Parathyroid adenoma (tissue), 2 donors: ENCODE data around the gene C21orf91.

Experiments
- H2AFZ ChIP-seq: fragments of 300-600 bp; sonication (generic); one replicate; pipeline ENCODE4 v1.7.0; 2017; ENCODE audit warnings: antibody characterized with exemption, mild to moderate bottlenecking
- H3K27ac ChIP-seq: fragments of 300-600 bp; sonication (generic); one replicate; pipeline ENCODE4 v1.7.0; 2017
- H3K27me3 ChIP-seq: fragments of 300-600 bp; sonication (generic); one replicate; pipeline ENCODE4 v1.7.0; 2017; ENCODE audit warnings: low read length; ENCODE audit not compliant: control insufficient read depth, insufficient read depth
- H3K36me3 ChIP-seq: fragments of 300-600 bp; sonication (generic); one replicate; pipeline ENCODE4 v1.7.0; 2017; ENCODE audit warnings: low read length; ENCODE audit not compliant: control insufficient read depth, insufficient read depth
- H3K4me1 ChIP-seq: fragments of 300-600 bp; sonication (generic); one replicate; pipeline ENCODE4 v1.7.0; 2017; ENCODE audit warnings: control low read depth
- H3K4me2 ChIP-seq: fragments of 300-600 bp; sonication (generic); one replicate; pipeline ENCODE4 v1.7.0; 2017; ENCODE audit warnings: low read length
- H3K4me3 ChIP-seq: fragments of 300-600 bp; sonication (generic); one replicate; pipeline ENCODE4 v1.7.0; 2017; ENCODE audit warnings: low read depth, low read length
- H3K79me2 ChIP-seq: fragments of 300-600 bp; sonication (generic); one replicate; pipeline ENCODE4 v1.7.0; 2017; ENCODE audit warnings: control low read depth
- H3K9ac ChIP-seq: fragments of 300-600 bp; sonication (generic); one replicate; pipeline ENCODE4 v1.7.0; 2017; ENCODE audit warnings: mild to moderate bottlenecking
- H3K9me3 ChIP-seq: fragments of 300-600 bp; sonication (generic); one replicate; pipeline ENCODE4 v1.7.0; 2017; ENCODE audit warnings: low read length; ENCODE audit not compliant: control insufficient read depth
- CTCF ChIP-seq: fragments of 300-600 bp; sonication (generic); IDR thresholded peaks from one replicate; pipeline ENCODE4 v1.7.0; 2017; ENCODE audit warnings: antibody characterized with exemption, mild to moderate bottlenecking
- donor health status: primary hyperparathyroidism.

Gene C21orf91

GRCh38 chr21:17784604-17785402, 34.4 kb downstream of the C21orf91 start:
- Histone ChIP-seq H3K36me3 (no peaks in the 10 kb centered on the region), H3K27ac (no peak overlapping the region), H3K4me3 (no peak overlapping the region), H2AFZ (no peak overlapping the region), H3K4me1 (no peaks in the 10 kb centered on the region), H3K9me3 (no peaks in the 10 kb centered on the region), H3K79me2 (no peaks in the 10 kb centered on the region), H3K27me3 (no peaks in the 10 kb centered on the region), H3K9ac (no peak overlapping the region), H3K4me2 (no peak overlapping the region)
- no peak for TF ChIP-seq CTCF

GRCh38 chr21:17784180-17784598, 35.0 kb downstream of the C21orf91 start:
- Histone ChIP-seq H3K4me1 (no peaks in the 10 kb centered on the region), H3K9ac (no peak overlapping the region), H3K27ac (no peak overlapping the region), H3K9me3 (no peaks in the 10 kb centered on the region), H2AFZ (no peak overlapping the region), H3K4me3 (no peak overlapping the region), H3K79me2 (no peaks in the 10 kb centered on the region), H3K36me3 (no peaks in the 10 kb centered on the region), H3K27me3 (no peaks in the 10 kb centered on the region), H3K4me2 (no peak overlapping the region)
- TF ChIP-seq CTCF = no peak

GRCh38 chr21:17783481-17784179, 35.5 kb downstream of the C21orf91 start:
- no peak overlapping the region for H3K4me3 ChIP-seq
- no peak overlapping the region for H2AFZ ChIP-seq
- H3K79me2 ChIP-seq = no peaks in the 10 kb centered on the region
- no peaks in the 10 kb centered on the region for H3K9me3 ChIP-seq
- no peak overlapping the region for H3K4me2 ChIP-seq
- H3K27ac ChIP-seq = no peak overlapping the region
- TF ChIP-seq CTCF = no peak
- no peaks in the 10 kb centered on the region for H3K4me1 ChIP-seq
- no peaks in the 10 kb centered on the region for H3K27me3 ChIP-seq
- H3K9ac ChIP-seq = no peak overlapping the region
- H3K36me3 ChIP-seq = no peaks in the 10 kb centered on the region

GRCh38 chr21:17783003-17783402, 36.2 kb downstream of the C21orf91 start:
- no peaks in the 10 kb centered on the region for H3K9me3 ChIP-seq
- no peak overlapping the region for H2AFZ ChIP-seq
- no peak overlapping the region for H3K9ac ChIP-seq
- no peaks in the 10 kb centered on the region for H3K4me1 ChIP-seq
- no peaks in the 10 kb centered on the region for H3K27me3 ChIP-seq
- no peak for TF ChIP-seq CTCF
- no peak overlapping the region for H3K4me3 ChIP-seq
- no peak overlapping the region for H3K4me2 ChIP-seq
- no peaks in the 10 kb centered on the region for H3K36me3 ChIP-seq
- H3K79me2 ChIP-seq = no peaks in the 10 kb centered on the region
- no peak overlapping the region for H3K27ac ChIP-seq
